Measurements from ENCODE around the gene NELL1.
"Not testable (repeated sequence)": the region's sequence is repeated elsewhere in the genome, so short reads cannot be mapped to it uniquely, and the experiment has no call there.

Gene NELL1

GRCh38 chr11:21121991-21122390, 452.6 kb downstream of the NELL1 start:
- no peak for TF ChIP-seq CTCF (IDR thresholded peaks at IDR 0.05; ENCODE audit: low read depth, low read length, missing control alignments)
- no peak overlapping the region for H3K4me3 ChIP-seq (ENCODE audit: low read depth, low read length)
- DNase-seq (ENCODE audit: low read depth), result no peak
- in situ Hi-C loops (cut with HindIII; ENCODE audit: low sequenced_read_pairs), result no loop called here

DNA sequence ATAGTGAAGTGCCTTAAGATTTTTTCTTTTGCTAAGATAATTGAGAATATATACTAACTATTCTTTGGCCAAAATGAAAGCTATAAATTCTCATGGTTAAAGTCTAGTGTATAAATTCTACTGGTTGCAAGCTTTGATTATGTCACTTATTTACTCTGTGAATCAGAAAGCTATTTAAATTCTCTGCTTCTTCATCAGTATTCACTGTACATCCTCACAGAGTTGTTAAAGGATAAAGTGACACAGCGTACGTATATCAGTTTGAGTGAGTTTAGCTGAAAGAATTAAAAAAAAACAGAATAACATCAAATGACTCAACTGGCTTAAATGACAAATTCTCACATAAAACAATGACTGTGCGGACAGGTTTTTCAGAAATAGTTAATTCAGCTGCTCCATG, 453.1 kb downstream of the NELL1 start:
- no peak overlapping the region for H3K4me3 ChIP-seq (ENCODE audit: low read depth, low read length)
- TF ChIP-seq CTCF (IDR thresholded peaks at IDR 0.05; ENCODE audit: low read depth, low read length, missing control alignments), result no peak
- DNase-seq (ENCODE audit: low read depth), result no peak
- in situ Hi-C loops (cut with HindIII; ENCODE audit: low sequenced_read_pairs), result no loop called here

DNA sequence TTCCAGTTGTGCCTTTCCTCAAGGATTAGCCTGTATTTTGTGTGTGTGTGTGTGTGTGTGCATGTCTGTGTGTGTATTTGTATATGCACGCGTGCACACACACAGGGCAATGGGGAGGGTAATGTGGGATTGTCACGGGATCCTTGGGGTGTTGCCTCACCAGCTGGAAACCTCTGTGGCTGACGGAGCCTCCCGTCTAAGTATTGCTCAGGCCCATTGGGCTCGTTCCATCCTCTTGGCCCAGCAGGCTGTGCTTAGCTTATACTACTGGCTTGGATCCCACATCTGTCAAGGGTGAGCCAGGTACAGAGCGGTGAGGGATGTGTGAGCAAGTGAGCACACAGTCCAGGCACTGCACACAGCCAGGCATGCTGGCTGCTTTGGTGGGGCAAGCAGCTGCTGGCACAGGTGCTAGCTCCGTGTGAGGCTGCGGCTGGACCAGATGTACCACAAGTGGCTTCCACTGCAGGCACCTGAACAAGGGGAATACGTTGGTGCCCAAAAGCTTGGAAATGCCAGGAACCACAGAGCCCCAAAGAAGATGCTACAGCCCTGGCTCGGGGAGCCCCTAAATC, 462.8 kb downstream of the NELL1 start:
- in situ Hi-C loops (cut with HindIII; ENCODE audit: low sequenced_read_pairs), result no loop called here
- no peak for TF ChIP-seq CTCF (IDR thresholded peaks at IDR 0.05; ENCODE audit: low read depth, low read length, missing control alignments)
- no peak for DNase-seq (ENCODE audit: low read depth)
- no peak overlapping the region for H3K4me3 ChIP-seq (ENCODE audit: low read depth, low read length)

- DNase-seq (ENCODE audit: low read depth), result no peak
- no peak for TF ChIP-seq CTCF (IDR thresholded peaks at IDR 0.05; ENCODE audit: low read depth, low read length, missing control alignments)
- no peak overlapping the region for H3K4me3 ChIP-seq (ENCODE audit: low read depth, low read length)
- in situ Hi-C loops (cut with HindIII; ENCODE audit: low sequenced_read_pairs), result no loop called here
Measured at GRCh38 chr11:21133244-21133643, 463.9 kb downstream of the NELL1 start.

DNA sequence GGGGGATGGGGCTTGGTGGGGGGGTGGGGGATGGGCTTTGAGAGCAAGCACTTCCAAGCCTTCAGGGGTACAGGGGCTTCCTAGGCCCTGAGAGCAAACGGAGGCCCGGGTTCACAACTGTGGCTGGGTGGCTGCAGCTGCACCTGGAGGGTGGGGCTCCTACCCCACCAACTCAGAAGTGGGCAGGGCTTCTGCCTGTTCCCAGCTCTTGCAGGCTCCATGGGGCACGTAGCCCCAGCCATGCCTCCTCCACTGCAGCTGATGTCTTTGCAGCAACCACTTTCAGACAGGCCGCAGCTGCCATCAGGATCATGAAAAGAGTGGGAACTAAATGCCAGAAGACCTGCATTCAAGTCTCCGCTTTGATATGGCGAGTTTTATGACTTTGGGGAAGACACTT, 464.3 kb downstream of the NELL1 start:
- no peak for TF ChIP-seq CTCF (IDR thresholded peaks at IDR 0.05; ENCODE audit: low read depth, low read length, missing control alignments)
- no peak for DNase-seq (ENCODE audit: low read depth)
- H3K4me3 ChIP-seq (ENCODE audit: low read depth, low read length), result no peak overlapping the region
- in situ Hi-C loops (cut with HindIII; ENCODE audit: low sequenced_read_pairs), result no loop called here

DNA sequence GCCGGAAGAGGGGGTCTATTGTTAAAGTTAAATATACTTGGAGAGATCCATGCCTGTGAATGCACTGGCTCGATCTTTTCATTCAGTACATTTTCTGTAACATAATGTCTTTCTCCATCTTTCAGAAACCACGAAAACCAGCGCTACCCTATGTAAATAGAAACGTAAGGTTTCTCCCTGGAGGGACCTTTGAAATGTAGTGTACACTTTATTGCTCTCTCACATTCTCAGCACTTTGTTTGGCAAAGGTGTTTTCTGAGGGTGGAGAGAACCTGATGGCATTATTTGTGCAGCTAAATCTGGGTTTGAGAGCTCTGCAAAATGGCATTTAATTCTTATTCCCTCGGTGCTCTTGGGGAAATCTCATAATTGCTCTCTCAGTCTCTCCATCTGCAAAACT, 468.4 kb downstream of the NELL1 start:
- no peak for DNase-seq (ENCODE audit: low read depth)
- no peak for TF ChIP-seq CTCF (IDR thresholded peaks at IDR 0.05; ENCODE audit: low read depth, low read length, missing control alignments)
- no peak overlapping the region for H3K4me3 ChIP-seq (ENCODE audit: low read depth, low read length)
- in situ Hi-C loops (cut with HindIII; ENCODE audit: low sequenced_read_pairs), result no loop called here

DNA sequence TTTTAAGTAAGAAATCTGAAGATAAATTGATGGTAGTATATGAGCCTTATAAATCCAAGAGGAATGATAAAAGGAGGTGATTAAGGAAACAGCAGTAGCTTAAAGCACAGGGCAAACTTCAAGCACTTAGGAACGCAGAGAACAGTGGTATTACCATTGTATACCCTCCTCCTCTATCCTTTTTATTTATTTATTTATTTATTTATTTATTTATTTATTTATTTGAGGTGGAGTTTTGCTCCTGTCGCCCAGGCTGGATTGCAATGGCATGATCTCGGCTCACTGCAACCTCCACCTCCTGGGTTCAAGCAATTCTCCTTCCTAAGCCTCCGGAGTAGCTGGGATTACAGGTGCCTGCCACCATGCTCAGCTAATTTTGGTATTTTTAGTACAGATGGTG, 472.2 kb downstream of the NELL1 start:
- H3K4me3 ChIP-seq (ENCODE audit: low read depth, low read length), result not testable (repeated sequence)

More for the DNA sequence above, 472.2 kb downstream of the NELL1 start:
- in situ Hi-C loops (cut with HindIII; ENCODE audit: low sequenced_read_pairs); DNase-seq (ENCODE audit: low read depth): not testable (repeated sequence)
